ENCODE measurements around the gene CCT2. TPM values are rescaled to one million over a fixed set of nuclear protein-coding genes. Genes with fewer than 3 reads are reported as not detected.
A peak's percentile ranks its signal among the peaks of the same experiment; 100 is the strongest.

The CCT2 gene
- total and polyA plus RNA-seq, 2 of the 4 experiments (the other 2 are of a cell fraction) = 194 to 651 TPM

DNA sequence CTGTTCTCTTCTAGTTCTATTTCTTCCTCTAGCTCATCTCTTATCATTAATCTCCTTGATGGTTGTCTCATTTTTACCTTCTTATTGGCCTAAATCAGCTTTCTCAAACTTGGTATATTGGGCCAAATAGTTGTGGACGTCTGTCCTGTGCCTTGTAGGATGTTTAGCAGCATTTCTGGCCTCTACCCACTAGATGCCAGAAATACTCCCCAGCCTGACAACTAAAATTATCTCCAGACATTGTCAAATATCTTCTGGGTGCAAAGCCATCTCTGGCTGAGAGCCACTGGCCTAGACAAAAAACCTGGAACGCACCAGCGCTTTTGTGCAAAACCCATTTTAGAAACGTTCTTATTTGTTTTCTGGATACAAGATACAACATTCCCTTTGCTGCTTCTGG lies 64.3 kb downstream of the CCT2 start:
- Histone ChIP-seq H3K18ac (ENCODE audit: low read depth, low read length) (no peak overlapping the region), H2AK5ac (ENCODE audit: low read depth, low read length) (0 out of 2 replicates have a peak overlapping the region, but pooled peaks have one; percentile 25), H3K79me1 (ENCODE audit: low read depth in 1 of 2, low read length in 2 of 2) (no peaks in the 10 kb centered on the region), H4K8ac (ENCODE audit: low read depth in 2 of 2, low read length in 2 of 2) (no peak overlapping the region), H3K27me3 (ENCODE audit: control insufficient read depth, insufficient read depth, low read length) (no peaks in the 10 kb centered on the region), H3K14ac (replicated peaks; ENCODE audit: low read depth, low read length) (no peak overlapping the region), H3K23ac (ENCODE audit: low read depth, low read length) (no peak overlapping the region), H4K5ac (ENCODE audit: low read depth, low read length) (no peak overlapping the region; the same call in 1 of the 2 replicates), H3K4me2 (ENCODE audit: low read depth, low read length) (no peak overlapping the region), H3K27ac (ENCODE audit: insufficient read depth, low read length) (no peak overlapping the region), H3K4ac (ENCODE audit: low read depth, low read length) (no peak overlapping the region), H3K56ac (ENCODE audit: extremely low read depth, insufficient read depth, low read length) (no peak overlapping the region), H2BK20ac (ENCODE audit: low read depth, low read length) (0 out of 2 replicates have a peak overlapping the region, but pooled peaks have one; percentile 21), H3K9me1 (ENCODE audit: insufficient read depth, low read length) (no peaks in the 10 kb centered on the region), H2BK120ac (ENCODE audit: low read depth, low read length) (no peak overlapping the region; the same call in 1 of the 2 replicates), H3K4me1 (ENCODE audit: control insufficient read depth, insufficient read depth, low read length) (peaks cover 3% of the 10 kb centered on the region; the same call in 1 of the 2 replicates), H2BK5ac (ENCODE audit: low read depth, low read length, poor library complexity, severe bottlenecking) (peak overlapping the region; percentile 7), H4K20me1 (ENCODE audit: insufficient read depth, low read length) (no peaks in the 10 kb centered on the region), H3K36me3 (ENCODE audit: control insufficient read depth, insufficient read depth, low read length) (no peaks in the 10 kb centered on the region), H3K9me3 (ENCODE audit: control insufficient read depth, insufficient read depth, low read length) (no peaks in the 10 kb centered on the region), H3K4me3 (ENCODE audit: insufficient read depth, low read depth, low read length) (no peak overlapping the region), H2AK9ac (replicated peaks; ENCODE audit: low read depth, low read length, poor library complexity) (no peak overlapping the region), H4K91ac (ENCODE audit: insufficient read depth, low read depth, low read length) (peak overlapping the region; percentile 27; the same call in 1 of the 2 replicates), H2BK15ac (ENCODE audit: low read depth, low read length) (no peak overlapping the region), H2AFZ (replicated peaks; ENCODE audit: low read length, poor library complexity) (no peak overlapping the region), H3K9ac (ENCODE audit: low read depth, low read length) (no peak overlapping the region)
- dilution Hi-C loops (cut with HindIII; ENCODE audit: low sequenced_read_pairs, unreplicated experiment) (no loop called here), in situ Hi-C loops (cut with MboI; ENCODE audit: low sequenced_read_pairs) (no loop called here), intact Hi-C loops (cut with micrococcal nuclease) (no loop called here)
- no peak for ATAC-seq (ENCODE audit: low read depth)
- no CpG with 5 or more reads among the region's 4 CpGs for WGBS, 2 experiments (ENCODE audit: extremely low coverage in 2 of 2, insufficient read length in 1 of 2)
- ChIA-PET POLR2A (ENCODE audit: unreplicated experiment) (no interaction called here), CTCF (interaction anchor here (4.4 kb wide), 1 partner anchor 11 kb away, joined by 16 read pairs; no protein-coding TSS in a partner anchor)
- TF ChIP-seq SMC3 (IDR thresholded peaks at IDR 0.05; ENCODE audit: low read depth, low read length) (no peak), MAZ (IDR thresholded peaks at IDR 0.05; ENCODE audit: borderline replicate concordance, low read depth, low read length) (no peak), RCOR1 (IDR thresholded peaks at IDR 0.05; ENCODE audit: insufficient replicate concordance, low read length) (no peak), RAD21 (IDR thresholded peaks at IDR 0.05; ENCODE audit: low read length) (no peak), POLR2A (IDR thresholded peaks at IDR 0.05; ENCODE audit: low read depth, low read length) (no peak), MAFK (IDR thresholded peaks at IDR 0.05; ENCODE audit: low read depth, low read length) (no peak), BHLHE40 (IDR thresholded peaks at IDR 0.05; ENCODE audit: low read depth, low read length) (no peak), CHD1 (IDR thresholded peaks at IDR 0.05; ENCODE audit: low read depth, low read length) (no peak), CEBPB (IDR thresholded peaks at IDR 0.05; ENCODE audit: low read depth, low read length) (no peak), NFE2L2 (IDR thresholded peaks at IDR 0.05; ENCODE audit: low read depth, low read length) (no peak), FOS (IDR thresholded peaks at IDR 0.05; ENCODE audit: low read depth, low read length) (no peak), MXI1 (IDR thresholded peaks at IDR 0.05; ENCODE audit: borderline replicate concordance, low read depth, low read length) (no peak), RFX5 (IDR thresholded peaks at IDR 0.05; ENCODE audit: low read depth, low read length) (no peak)
- TF ChIP-seq, protein P1, sequence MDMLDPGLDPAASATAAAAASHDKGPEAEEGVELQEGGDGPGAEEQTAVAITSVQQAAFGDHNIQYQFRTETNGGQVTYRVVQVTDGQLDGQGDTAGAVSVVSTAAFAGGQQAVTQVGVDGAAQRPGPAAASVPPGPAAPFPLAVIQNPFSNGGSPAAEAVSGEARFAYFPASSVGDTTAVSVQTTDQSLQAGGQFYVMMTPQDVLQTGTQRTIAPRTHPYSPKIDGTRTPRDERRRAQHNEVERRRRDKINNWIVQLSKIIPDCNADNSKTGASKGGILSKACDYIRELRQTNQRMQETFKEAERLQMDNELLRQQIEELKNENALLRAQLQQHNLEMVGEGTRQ (IDR thresholded peaks at IDR 0.05; ENCODE audit: low read depth, low read length) = no peak
- TF ChIP-seq, protein P2, sequence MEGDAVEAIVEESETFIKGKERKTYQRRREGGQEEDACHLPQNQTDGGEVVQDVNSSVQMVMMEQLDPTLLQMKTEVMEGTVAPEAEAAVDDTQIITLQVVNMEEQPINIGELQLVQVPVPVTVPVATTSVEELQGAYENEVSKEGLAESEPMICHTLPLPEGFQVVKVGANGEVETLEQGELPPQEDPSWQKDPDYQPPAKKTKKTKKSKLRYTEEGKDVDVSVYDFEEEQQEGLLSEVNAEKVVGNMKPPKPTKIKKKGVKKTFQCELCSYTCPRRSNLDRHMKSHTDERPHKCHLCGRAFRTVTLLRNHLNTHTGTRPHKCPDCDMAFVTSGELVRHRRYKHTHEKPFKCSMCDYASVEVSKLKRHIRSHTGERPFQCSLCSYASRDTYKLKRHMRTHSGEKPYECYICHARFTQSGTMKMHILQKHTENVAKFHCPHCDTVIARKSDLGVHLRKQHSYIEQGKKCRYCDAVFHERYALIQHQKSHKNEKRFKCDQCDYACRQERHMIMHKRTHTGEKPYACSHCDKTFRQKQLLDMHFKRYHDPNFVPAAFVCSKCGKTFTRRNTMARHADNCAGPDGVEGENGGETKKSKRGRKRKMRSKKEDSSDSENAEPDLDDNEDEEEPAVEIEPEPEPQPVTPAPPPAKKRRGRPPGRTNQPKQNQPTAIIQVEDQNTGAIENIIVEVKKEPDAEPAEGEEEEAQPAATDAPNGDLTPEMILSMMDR (conservative IDR thresholded peaks at IDR 0.05; ENCODE audit: low read depth, low read length) = no peak
- TF ChIP-seq, protein P3, sequence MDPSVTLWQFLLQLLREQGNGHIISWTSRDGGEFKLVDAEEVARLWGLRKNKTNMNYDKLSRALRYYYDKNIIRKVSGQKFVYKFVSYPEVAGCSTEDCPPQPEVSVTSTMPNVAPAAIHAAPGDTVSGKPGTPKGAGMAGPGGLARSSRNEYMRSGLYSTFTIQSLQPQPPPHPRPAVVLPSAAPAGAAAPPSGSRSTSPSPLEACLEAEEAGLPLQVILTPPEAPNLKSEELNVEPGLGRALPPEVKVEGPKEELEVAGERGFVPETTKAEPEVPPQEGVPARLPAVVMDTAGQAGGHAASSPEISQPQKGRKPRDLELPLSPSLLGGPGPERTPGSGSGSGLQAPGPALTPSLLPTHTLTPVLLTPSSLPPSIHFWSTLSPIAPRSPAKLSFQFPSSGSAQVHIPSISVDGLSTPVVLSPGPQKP (IDR thresholded peaks at IDR 0.05; ENCODE audit: borderline replicate concordance, low read depth, low read length) = no peak
- no TSS peak for BruUV-seq (replicated peaks)
- no peak for DNase-seq
